WTC11 (cell line): ENCODE results near the gene LRRC27. TPM values are rescaled to one million over a fixed set of nuclear protein-coding genes. Genes with fewer than 3 reads are reported as not detected.

Source experiments
- ATAC-seq: fragments of 200-7000 bp; cut with Tn5 transposase; 2 replicates; pipeline ENCODE4 v1.10.0; 2021; ENCODE audit warnings: mild to moderate bottlenecking, moderate library complexity
- CTCF ChIA-PET: fragments of 300-600 bp; sonication (Branson Sonifier 250); formaldehyde crosslinking; loops from one replicate; lab custom pipeline; 2021; ENCODE audit warnings: antibody characterized with exemption; lab: Charles Lee
- POLR2A ChIA-PET: fragments of 350-600 bp; sonication (Branson Sonifier 250); formaldehyde crosslinking; loops from one replicate; lab custom pipeline; 2021; ENCODE audit warnings: antibody characterized with exemption; lab: Charles Lee
- DNase-seq: peaks from one replicate; pipeline ENCODE4 v3.0.0; 2021; ENCODE audit warnings: low spot score
- H3K27ac Mint-ChIP-seq: 2 replicates; pipeline ENCODE4 v1.8.0; 2021; ENCODE audit warnings: mixed read lengths
- H3K27me3 Mint-ChIP-seq: 2 replicates; pipeline ENCODE4 v1.8.0; 2021; ENCODE audit warnings: low read depth, mild to moderate bottlenecking, moderate library complexity, mixed read lengths
- H3K36me3 Mint-ChIP-seq: 2 replicates; pipeline ENCODE4 v1.8.0; 2021; ENCODE audit warnings: mixed read lengths
- H3K4me1 Mint-ChIP-seq: 2 replicates; pipeline ENCODE4 v1.8.0; 2022; ENCODE audit warnings: mixed read lengths
- H3K4me3 Mint-ChIP-seq: 2 replicates; pipeline ENCODE4 v1.8.0; 2021; ENCODE audit warnings: mild to moderate bottlenecking, moderate library complexity, mixed read lengths
- H3K9me3 Mint-ChIP-seq: 2 replicates; pipeline ENCODE4 v1.8.0; 2021; ENCODE audit warnings: mixed read lengths
- EMX1 ChIP-seq: fragments of 250-450 bp; sonication (Bioruptor Pico); IDR thresholded peaks from 2 replicates; pipeline ENCODE4 v1.8.0; 2021; ENCODE audit warnings: mild to moderate bottlenecking
- FOXK1 ChIP-seq: sonication (generic); formaldehyde crosslinking; IDR thresholded peaks from 2 replicates; pipeline ENCODE4 v1.8.0; 2022; ENCODE audit warnings: mild to moderate bottlenecking, moderate library complexity, missing genetic modification reagents
- IRF2 ChIP-seq: sonication (generic); formaldehyde crosslinking; IDR thresholded peaks from 2 replicates; pipeline ENCODE4 v1.8.0; 2022; ENCODE audit warnings: low read depth, missing genetic modification reagents, borderline replicate concordance
- PRRX2 ChIP-seq: fragments of 250-450 bp; sonication (Bioruptor Pico); IDR thresholded peaks from 2 replicates; pipeline ENCODE4 v1.8.0; 2021; ENCODE audit warnings: mild to moderate bottlenecking
- RORB ChIP-seq: fragments of 250-450 bp; sonication (Bioruptor Pico); IDR thresholded peaks from 2 replicates; pipeline ENCODE4 v1.9.0; 2021; ENCODE audit warnings: mild to moderate bottlenecking
- SMAD3 ChIP-seq: sonication (generic); formaldehyde crosslinking; IDR thresholded peaks from 2 replicates; pipeline ENCODE4 v1.8.0; 2022; ENCODE audit warnings: missing genetic modification reagents, mild to moderate bottlenecking, borderline replicate concordance
- ZNF138 ChIP-seq: sonication (generic); formaldehyde crosslinking; conservative IDR thresholded peaks from 2 replicates; pipeline ENCODE4 v1.8.1; 2022; ENCODE audit warnings: mild to moderate bottlenecking, moderate library complexity, missing genetic modification reagents
- total RNA-seq: library from RNA; stranded (reverse); gene quantifications from 3 replicates; pipeline ENCODE4 v1.2.3, GENCODE V29; 2021
- TF ChIP-seq, protein P1 (sequence below): sonication (generic); formaldehyde crosslinking; IDR thresholded peaks from 2 replicates; pipeline ENCODE4 v1.8.0; 2022; ENCODE audit warnings: mild to moderate bottlenecking, missing genetic modification reagents
- TF ChIP-seq, protein P2 (sequence below): sonication (generic); formaldehyde crosslinking; IDR thresholded peaks from 2 replicates; pipeline ENCODE4 v1.8.0; 2022; ENCODE audit warnings: missing genetic modification reagents
- TF ChIP-seq, protein P3 (sequence below): sonication (generic); formaldehyde crosslinking; IDR thresholded peaks from 2 replicates; pipeline ENCODE4 v1.8.0; 2023; ENCODE audit warnings: missing genetic modification reagents
- TF ChIP-seq, protein P4 (sequence below): sonication (generic); formaldehyde crosslinking; IDR thresholded peaks from 2 replicates; pipeline ENCODE4 v1.8.0; 2023; ENCODE audit warnings: missing genetic modification reagents, mild to moderate bottlenecking, borderline replicate concordance
- TF ChIP-seq, protein P5 (sequence below): sonication (generic); formaldehyde crosslinking; IDR thresholded peaks from 2 replicates; pipeline ENCODE4 v1.8.1; 2022; ENCODE audit warnings: missing genetic modification reagents, borderline replicate concordance

LRRC27 gene
- total RNA-seq, 1 experiment from 2014 or later: 4.4 TPM

DNA sequence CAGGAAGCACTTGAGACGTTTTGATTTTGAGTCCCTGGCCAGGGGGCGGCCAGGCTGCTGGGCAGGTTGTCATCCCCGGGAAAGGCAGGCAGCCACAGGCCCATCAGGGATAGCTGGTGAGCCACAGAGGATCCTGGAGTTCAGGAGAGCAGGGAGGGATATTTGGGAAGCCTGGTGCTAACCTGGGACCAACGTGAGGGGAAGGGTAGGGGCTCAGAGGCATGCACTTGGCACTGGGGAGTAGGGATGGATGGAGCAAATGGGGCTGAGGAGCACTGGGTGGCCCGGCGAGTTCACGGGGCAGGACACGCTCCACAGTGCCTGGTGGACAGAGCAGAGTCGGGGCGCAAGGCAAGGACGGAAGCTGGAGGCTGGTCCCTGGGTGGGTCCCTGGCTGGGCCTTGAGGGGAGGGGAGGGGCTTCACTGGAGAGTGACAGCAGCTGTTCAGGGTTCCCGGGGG is 30.2 kb downstream of the LRRC27 start:
- Mint-ChIP-seq H3K27me3 (no peaks in the 10 kb centered on the region), H3K9me3 (peaks cover 7% of the 10 kb centered on the region), H3K4me1 (no peaks in the 10 kb centered on the region), H3K27ac (no peak overlapping the region), H3K4me3 (no peak overlapping the region), H3K36me3 (peaks cover 4% of the 10 kb centered on the region)
- ChIA-PET CTCF (interaction anchor here (0.6 to 3.1 kb wide), 5 partner anchors 7 to 25 kb away, joined by 3 to 25 read pairs (median 10); no protein-coding TSS in a partner anchor), POLR2A (no interaction called here)
- ATAC-seq: no peak
- TF ChIP-seq, protein P1, sequence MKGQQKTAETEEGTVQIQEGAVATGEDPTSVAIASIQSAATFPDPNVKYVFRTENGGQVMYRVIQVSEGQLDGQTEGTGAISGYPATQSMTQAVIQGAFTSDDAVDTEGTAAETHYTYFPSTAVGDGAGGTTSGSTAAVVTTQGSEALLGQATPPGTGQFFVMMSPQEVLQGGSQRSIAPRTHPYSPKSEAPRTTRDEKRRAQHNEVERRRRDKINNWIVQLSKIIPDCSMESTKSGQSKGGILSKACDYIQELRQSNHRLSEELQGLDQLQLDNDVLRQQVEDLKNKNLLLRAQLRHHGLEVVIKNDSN (CRISPR knock-in tag): no peak
- no peak for TF ChIP-seq SMAD3
- TF ChIP-seq, protein P2, sequence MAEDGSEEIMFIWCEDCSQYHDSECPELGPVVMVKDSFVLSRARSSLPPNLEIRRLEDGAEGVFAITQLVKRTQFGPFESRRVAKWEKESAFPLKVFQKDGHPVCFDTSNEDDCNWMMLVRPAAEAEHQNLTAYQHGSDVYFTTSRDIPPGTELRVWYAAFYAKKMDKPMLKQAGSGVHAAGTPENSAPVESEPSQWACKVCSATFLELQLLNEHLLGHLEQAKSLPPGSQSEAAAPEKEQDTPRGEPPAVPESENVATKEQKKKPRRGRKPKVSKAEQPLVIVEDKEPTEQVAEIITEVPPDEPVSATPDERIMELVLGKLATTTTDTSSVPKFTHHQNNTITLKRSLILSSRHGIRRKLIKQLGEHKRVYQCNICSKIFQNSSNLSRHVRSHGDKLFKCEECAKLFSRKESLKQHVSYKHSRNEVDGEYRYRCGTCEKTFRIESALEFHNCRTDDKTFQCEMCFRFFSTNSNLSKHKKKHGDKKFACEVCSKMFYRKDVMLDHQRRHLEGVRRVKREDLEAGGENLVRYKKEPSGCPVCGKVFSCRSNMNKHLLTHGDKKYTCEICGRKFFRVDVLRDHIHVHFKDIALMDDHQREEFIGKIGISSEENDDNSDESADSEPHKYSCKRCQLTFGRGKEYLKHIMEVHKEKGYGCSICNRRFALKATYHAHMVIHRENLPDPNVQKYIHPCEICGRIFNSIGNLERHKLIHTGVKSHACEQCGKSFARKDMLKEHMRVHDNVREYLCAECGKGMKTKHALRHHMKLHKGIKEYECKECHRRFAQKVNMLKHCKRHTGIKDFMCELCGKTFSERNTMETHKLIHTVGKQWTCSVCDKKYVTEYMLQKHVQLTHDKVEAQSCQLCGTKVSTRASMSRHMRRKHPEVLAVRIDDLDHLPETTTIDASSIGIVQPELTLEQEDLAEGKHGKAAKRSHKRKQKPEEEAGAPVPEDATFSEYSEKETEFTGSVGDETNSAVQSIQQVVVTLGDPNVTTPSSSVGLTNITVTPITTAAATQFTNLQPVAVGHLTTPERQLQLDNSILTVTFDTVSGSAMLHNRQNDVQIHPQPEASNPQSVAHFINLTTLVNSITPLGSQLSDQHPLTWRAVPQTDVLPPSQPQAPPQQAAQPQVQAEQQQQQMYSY (CRISPR knock-in tag): no peak
- DNase-seq: no peak

DNA sequence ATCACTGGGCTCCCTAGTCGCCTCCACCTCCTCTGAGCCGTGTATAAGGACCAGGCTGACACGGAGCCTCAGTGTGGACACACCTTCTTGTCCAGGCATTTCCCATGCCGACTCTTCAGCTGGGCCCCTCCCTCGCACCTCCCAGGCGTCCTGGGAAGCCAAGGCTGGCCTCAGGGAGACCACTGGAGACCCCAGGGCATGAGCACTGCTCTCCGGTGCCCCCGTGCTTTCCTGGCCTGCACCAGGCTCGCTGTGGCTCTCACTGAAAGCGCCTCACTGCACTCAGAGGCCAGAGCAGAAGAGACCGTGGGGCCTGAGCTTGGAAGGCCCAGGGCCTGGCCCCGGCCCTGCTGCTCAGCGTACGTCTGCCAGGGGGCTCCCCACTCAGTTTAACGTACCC is 31.4 kb downstream of the LRRC27 start:
- DNase-seq: peak; percentile 39
- Mint-ChIP-seq H3K9me3 (peaks cover 7% of the 10 kb centered on the region), H3K27me3 (no peaks in the 10 kb centered on the region), H3K4me3 (no peak overlapping the region), H3K4me1 (no peaks in the 10 kb centered on the region), H3K27ac (no peak overlapping the region), H3K36me3 (peaks cover 4% of the 10 kb centered on the region)
- TF ChIP-seq EMX1 (CRISPR knock-in tag) (no peak), FOXK1 (CRISPR knock-in tag) (no peak), RORB (CRISPR knock-in tag) (no peak)
- TF ChIP-seq, protein P3, sequence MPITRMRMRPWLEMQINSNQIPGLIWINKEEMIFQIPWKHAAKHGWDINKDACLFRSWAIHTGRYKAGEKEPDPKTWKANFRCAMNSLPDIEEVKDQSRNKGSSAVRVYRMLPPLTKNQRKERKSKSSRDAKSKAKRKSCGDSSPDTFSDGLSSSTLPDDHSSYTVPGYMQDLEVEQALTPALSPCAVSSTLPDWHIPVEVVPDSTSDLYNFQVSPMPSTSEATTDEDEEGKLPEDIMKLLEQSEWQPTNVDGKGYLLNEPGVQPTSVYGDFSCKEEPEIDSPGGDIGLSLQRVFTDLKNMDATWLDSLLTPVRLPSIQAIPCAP (CRISPR knock-in tag): no peak
- ATAC-seq: peak; percentile 61
- ChIA-PET CTCF (interaction anchor here (0.7 to 1.5 kb wide), 9 partner anchors 10 to 133 kb away, joined by 3 to 7 read pairs (median 3); no protein-coding TSS in a partner anchor), POLR2A (no interaction called here)

DNA sequence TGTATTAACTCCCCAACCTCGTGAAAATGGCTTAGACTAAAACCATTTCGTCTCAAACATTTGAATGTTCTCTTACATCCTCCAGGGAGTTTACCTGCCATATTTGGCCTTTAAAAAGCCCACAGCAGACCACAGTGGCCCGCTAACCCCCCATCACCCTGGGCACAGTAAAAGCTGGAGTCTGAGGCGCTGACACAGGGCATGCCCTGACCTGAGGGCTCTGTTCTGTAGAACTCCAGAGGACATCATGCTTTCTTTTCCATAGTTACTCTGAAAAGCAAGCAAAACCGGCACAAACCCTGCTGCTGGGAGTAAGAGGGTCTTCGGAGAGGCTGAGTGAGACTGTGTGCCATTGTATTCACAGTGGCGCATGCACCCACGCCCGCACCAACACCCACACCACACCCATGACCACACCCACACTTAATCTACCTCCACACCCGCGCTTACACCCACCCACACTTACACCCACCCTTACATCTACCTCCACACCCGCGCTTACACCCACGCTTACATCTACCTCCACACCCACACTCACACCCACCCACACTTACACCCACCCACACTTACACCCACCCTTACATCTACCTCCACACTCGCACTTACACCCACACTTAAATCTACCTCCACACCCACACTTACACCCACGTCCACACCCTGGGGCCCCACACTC is 32.1 kb downstream of the LRRC27 start:
- Mint-ChIP-seq H3K36me3 (peaks cover 4% of the 10 kb centered on the region), H3K27me3 (no peaks in the 10 kb centered on the region), H3K4me1 (peaks cover 5% of the 10 kb centered on the region), H3K9me3 (peaks cover 7% of the 10 kb centered on the region), H3K27ac (no peak overlapping the region; the same call in 1 of the 2 replicates), H3K4me3 (no peak overlapping the region)
- ATAC-seq (no peak; the same call in 1 of the 2 replicates), DNase-seq (no peak)
- POLR2A ChIA-PET: no interaction called here
- CTCF ChIA-PET: interaction anchor here (0.7 to 1.5 kb wide), 9 partner anchors 11 to 134 kb away, joined by 3 to 7 read pairs (median 3); no protein-coding TSS in a partner anchor
- no peak for TF ChIP-seq IRF2

DNA sequence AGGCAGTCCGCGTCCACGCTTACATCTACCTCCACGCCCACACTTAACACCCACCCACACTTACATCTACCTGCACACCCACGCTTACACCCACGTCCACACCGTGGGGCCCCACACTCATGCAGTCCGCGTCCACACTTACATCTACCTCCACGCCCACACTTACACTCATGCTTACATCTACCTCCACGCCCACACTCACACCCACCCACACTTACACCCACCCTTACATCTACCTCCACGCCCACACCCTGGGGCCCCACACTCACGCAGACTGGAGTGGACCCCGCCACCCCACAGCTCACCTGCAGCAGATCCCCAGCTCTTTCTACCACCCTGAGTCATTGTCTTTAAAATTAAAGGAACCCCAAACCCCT is 32.6 kb downstream of the LRRC27 start:
- H3K9me3 Mint-ChIP-seq: peaks cover 7% of the 10 kb centered on the region
- POLR2A ChIA-PET: no interaction called here
- peaks cover 10% of the 10 kb centered on the region for H3K4me1 Mint-ChIP-seq
- CTCF ChIA-PET: no interaction called here
- H3K27me3 Mint-ChIP-seq: no peaks in the 10 kb centered on the region
- no peak for TF ChIP-seq PRRX2
- TF ChIP-seq, protein P3 (CRISPR knock-in tag): no peak
- TF ChIP-seq, protein P4, sequence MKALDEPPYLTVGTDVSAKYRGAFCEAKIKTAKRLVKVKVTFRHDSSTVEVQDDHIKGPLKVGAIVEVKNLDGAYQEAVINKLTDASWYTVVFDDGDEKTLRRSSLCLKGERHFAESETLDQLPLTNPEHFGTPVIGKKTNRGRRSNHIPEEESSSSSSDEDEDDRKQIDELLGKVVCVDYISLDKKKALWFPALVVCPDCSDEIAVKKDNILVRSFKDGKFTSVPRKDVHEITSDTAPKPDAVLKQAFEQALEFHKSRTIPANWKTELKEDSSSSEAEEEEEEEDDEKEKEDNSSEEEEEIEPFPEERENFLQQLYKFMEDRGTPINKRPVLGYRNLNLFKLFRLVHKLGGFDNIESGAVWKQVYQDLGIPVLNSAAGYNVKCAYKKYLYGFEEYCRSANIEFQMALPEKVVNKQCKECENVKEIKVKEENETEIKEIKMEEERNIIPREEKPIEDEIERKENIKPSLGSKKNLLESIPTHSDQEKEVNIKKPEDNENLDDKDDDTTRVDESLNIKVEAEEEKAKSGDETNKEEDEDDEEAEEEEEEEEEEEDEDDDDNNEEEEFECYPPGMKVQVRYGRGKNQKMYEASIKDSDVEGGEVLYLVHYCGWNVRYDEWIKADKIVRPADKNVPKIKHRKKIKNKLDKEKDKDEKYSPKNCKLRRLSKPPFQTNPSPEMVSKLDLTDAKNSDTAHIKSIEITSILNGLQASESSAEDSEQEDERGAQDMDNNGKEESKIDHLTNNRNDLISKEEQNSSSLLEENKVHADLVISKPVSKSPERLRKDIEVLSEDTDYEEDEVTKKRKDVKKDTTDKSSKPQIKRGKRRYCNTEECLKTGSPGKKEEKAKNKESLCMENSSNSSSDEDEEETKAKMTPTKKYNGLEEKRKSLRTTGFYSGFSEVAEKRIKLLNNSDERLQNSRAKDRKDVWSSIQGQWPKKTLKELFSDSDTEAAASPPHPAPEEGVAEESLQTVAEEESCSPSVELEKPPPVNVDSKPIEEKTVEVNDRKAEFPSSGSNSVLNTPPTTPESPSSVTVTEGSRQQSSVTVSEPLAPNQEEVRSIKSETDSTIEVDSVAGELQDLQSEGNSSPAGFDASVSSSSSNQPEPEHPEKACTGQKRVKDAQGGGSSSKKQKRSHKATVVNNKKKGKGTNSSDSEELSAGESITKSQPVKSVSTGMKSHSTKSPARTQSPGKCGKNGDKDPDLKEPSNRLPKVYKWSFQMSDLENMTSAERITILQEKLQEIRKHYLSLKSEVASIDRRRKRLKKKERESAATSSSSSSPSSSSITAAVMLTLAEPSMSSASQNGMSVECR (CRISPR knock-in tag): no peak
- TF ChIP-seq ZNF138 (CRISPR knock-in tag): no peak
- TF ChIP-seq, protein P5, sequence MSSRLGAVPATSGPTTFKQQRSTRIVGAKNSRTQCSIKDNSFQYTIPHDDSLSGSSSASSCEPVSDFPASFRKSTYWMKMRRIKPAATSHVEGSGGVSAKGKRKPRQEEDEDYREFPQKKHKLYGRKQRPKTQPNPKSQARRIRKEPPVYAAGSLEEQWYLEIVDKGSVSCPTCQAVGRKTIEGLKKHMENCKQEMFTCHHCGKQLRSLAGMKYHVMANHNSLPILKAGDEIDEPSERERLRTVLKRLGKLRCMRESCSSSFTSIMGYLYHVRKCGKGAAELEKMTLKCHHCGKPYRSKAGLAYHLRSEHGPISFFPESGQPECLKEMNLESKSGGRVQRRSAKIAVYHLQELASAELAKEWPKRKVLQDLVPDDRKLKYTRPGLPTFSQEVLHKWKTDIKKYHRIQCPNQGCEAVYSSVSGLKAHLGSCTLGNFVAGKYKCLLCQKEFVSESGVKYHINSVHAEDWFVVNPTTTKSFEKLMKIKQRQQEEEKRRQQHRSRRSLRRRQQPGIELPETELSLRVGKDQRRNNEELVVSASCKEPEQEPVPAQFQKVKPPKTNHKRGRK (CRISPR knock-in tag): no peak
- no peak for ATAC-seq
- H3K27ac Mint-ChIP-seq: no peak overlapping the region
- no peak overlapping the region for H3K4me3 Mint-ChIP-seq
- DNase-seq: no peak
- peaks cover 4% of the 10 kb centered on the region for H3K36me3 Mint-ChIP-seq
